ENCODE measurements around the gene PTPRT.

GRCh38 chr20:43185901-43186300 lies 3.8 kb downstream of the PTPRT start:
- TF ChIP-seq CTCF (IDR thresholded peaks at IDR 0.05; ENCODE audit: insufficient read depth, low read length, poor library complexity, severe bottlenecking) (no peak), EZH2phosphoT487 (conservative IDR thresholded peaks at IDR 0.05; ENCODE audit: low read length) (no peak)

Measured in SU-DHL-6 (cell line).